ENCODE results near the gene SPI1.

Gene SPI1

GRCh38 chr11:47387944-47388696, 9.8 kb upstream of the SPI1 start (continued):
- TF ChIP-seq ZFP3 (CRISPR knock-in tag; IDR thresholded peaks at IDR 0.05) (no peak), TCF4 (CRISPR knock-in tag; IDR thresholded peaks at IDR 0.05; ENCODE audit: borderline replicate concordance) (no peak), PPARA (CRISPR knock-in tag; IDR thresholded peaks at IDR 0.05; ENCODE audit: borderline replicate concordance) (no peak), ESRRG (CRISPR knock-in tag; IDR thresholded peaks at IDR 0.05) (no peak), OSR1 (CRISPR knock-in tag; IDR thresholded peaks at IDR 0.05) (no peak), ZNF8 (CRISPR knock-in tag; IDR thresholded peaks at IDR 0.05) (no peak), TSHZ2 (CRISPR knock-in tag; IDR thresholded peaks at IDR 0.05) (no peak)

GRCh38 chr11:47384498-47384897, 6.2 kb upstream of the SPI1 start:
- TF ChIP-seq OSR1 (CRISPR knock-in tag; IDR thresholded peaks at IDR 0.05): no peak
- TF ChIP-seq ZNF8 (CRISPR knock-in tag; IDR thresholded peaks at IDR 0.05): peak; percentile 65
- no peak for TF ChIP-seq TOX (CRISPR knock-in tag; IDR thresholded peaks at IDR 0.05; ENCODE audit: borderline replicate concordance)
- ATAC-seq: no peak

- TF ChIP-seq SNAI2 (CRISPR knock-in tag; IDR thresholded peaks at IDR 0.05) (no peak), TSHZ2 (CRISPR knock-in tag; IDR thresholded peaks at IDR 0.05) (no peak), POU6F1 (CRISPR knock-in tag; IDR thresholded peaks at IDR 0.05; ENCODE audit: borderline replicate concordance, low read depth) (no peak), GLIS3 (CRISPR knock-in tag; IDR thresholded peaks at IDR 0.05) (no peak), ZNF70 (CRISPR knock-in tag; IDR thresholded peaks at IDR 0.05) (no peak), ZFP30 (CRISPR knock-in tag; IDR thresholded peaks at IDR 0.05) (no peak), TCF4 (CRISPR knock-in tag; IDR thresholded peaks at IDR 0.05; ENCODE audit: borderline replicate concordance) (no peak), CSRNP3 (CRISPR knock-in tag; IDR thresholded peaks at IDR 0.05) (no peak), RARB (CRISPR knock-in tag; IDR thresholded peaks at IDR 0.05) (no peak), ISL1 (CRISPR knock-in tag; IDR thresholded peaks at IDR 0.05) (no peak), CSDC2 (CRISPR knock-in tag; IDR thresholded peaks at IDR 0.05) (no peak), TOX (CRISPR knock-in tag; IDR thresholded peaks at IDR 0.05; ENCODE audit: borderline replicate concordance) (no peak), PPARA (CRISPR knock-in tag; IDR thresholded peaks at IDR 0.05; ENCODE audit: borderline replicate concordance) (no peak), OSR1 (CRISPR knock-in tag; IDR thresholded peaks at IDR 0.05) (no peak), PATZ1 (CRISPR knock-in tag; IDR thresholded peaks at IDR 0.05; ENCODE audit: borderline replicate concordance) (no peak), ZNF565 (CRISPR knock-in tag; conservative IDR thresholded peaks at IDR 0.05; ENCODE audit: low read depth) (no peak), ZC3H10 (CRISPR knock-in tag; IDR thresholded peaks at IDR 0.05) (no peak), BACH2 (CRISPR knock-in tag; IDR thresholded peaks at IDR 0.05; ENCODE audit: borderline replicate concordance) (no peak), CREB5 (CRISPR knock-in tag; IDR thresholded peaks at IDR 0.05; ENCODE audit: low read depth) (no peak), ESRRG (CRISPR knock-in tag; IDR thresholded peaks at IDR 0.05) (no peak)
- no peak for ATAC-seq
Observed at GRCh38 chr11:47383071-47383470, 4.7 kb upstream of the SPI1 start.

Measured in SK-N-SH treated with all-trans-retinoic acid at 6 μM for 48 hours (cell line).